IPS-18a (cell line): ENCODE results near the gene MEIOB.

ENCODE experiments used
- H3K27ac ChIP-seq: one replicate; pipeline ENCODE4 v1.5.1; 2013; ENCODE audit warnings: low read length
- H3K27me3 ChIP-seq: one replicate; pipeline ENCODE4 v1.6.1; 2013; ENCODE audit warnings: mild to moderate bottlenecking, low read length; ENCODE audit not compliant: control insufficient read depth, insufficient read depth
- H3K36me3 ChIP-seq: one replicate; pipeline ENCODE4 v1.6.1; 2013; ENCODE audit warnings: low read depth, low read length; ENCODE audit not compliant: control insufficient read depth
- H3K4me1 ChIP-seq: one replicate; pipeline ENCODE4 v1.6.1; 2013; ENCODE audit warnings: low read depth, low read length; ENCODE audit not compliant: control insufficient read depth
- H3K4me3 ChIP-seq: one replicate; pipeline ENCODE4 v1.5.1; 2013; ENCODE audit warnings: low read length
- H3K9ac ChIP-seq: one replicate; pipeline ENCODE4 v1.6.1; 2013; ENCODE audit warnings: mild to moderate bottlenecking, low read length, moderate library complexity
- H3K9me3 ChIP-seq: one replicate; pipeline ENCODE4 v1.6.1; 2013; ENCODE audit warnings: low read depth, low read length; ENCODE audit not compliant: control insufficient read depth

Gene MEIOB

GRCh38 chr16:1822801-1823200 is 49.2 kb downstream of the MEIOB start:
- H3K9me3 ChIP-seq: no peaks in the 10 kb centered on the region
- no peak overlapping the region for H3K9ac ChIP-seq
- no peaks in the 10 kb centered on the region for H3K36me3 ChIP-seq
- no peak overlapping the region for H3K4me3 ChIP-seq
- no peaks in the 10 kb centered on the region for H3K4me1 ChIP-seq
- H3K27me3 ChIP-seq: no peaks in the 10 kb centered on the region
- H3K27ac ChIP-seq: no peak overlapping the region

- Histone ChIP-seq H3K27ac (no peak overlapping the region), H3K9me3 (no peaks in the 10 kb centered on the region), H3K4me3 (no peak overlapping the region), H3K9ac (no peak overlapping the region), H3K27me3 (no peaks in the 10 kb centered on the region), H3K4me1 (no peaks in the 10 kb centered on the region), H3K36me3 (no peaks in the 10 kb centered on the region)
Observed at GRCh38 chr16:1821861-1822611, 49.9 kb downstream of the MEIOB start.

- Histone ChIP-seq H3K9me3 (no peaks in the 10 kb centered on the region), H3K4me1 (no peaks in the 10 kb centered on the region), H3K27me3 (no peaks in the 10 kb centered on the region), H3K27ac (no peak overlapping the region), H3K36me3 (no peaks in the 10 kb centered on the region), H3K4me3 (no peak overlapping the region), H3K9ac (no peak overlapping the region)
Observed at GRCh38 chr16:1820946-1821290, 51.0 kb downstream of the MEIOB start.

- Histone ChIP-seq H3K4me3 (no peak overlapping the region), H3K9me3 (no peaks in the 10 kb centered on the region), H3K27me3 (no peaks in the 10 kb centered on the region), H3K36me3 (no peaks in the 10 kb centered on the region), H3K4me1 (no peaks in the 10 kb centered on the region), H3K9ac (no peak overlapping the region), H3K27ac (no peak overlapping the region)
Observed at GRCh38 chr16:1820096-1820945, 51.6 kb downstream of the MEIOB start.

- no peaks in the 10 kb centered on the region for H3K9me3 ChIP-seq
- H3K27me3 ChIP-seq: no peaks in the 10 kb centered on the region
- H3K4me1 ChIP-seq: no peaks in the 10 kb centered on the region
- no peak overlapping the region for H3K27ac ChIP-seq
- H3K36me3 ChIP-seq: no peaks in the 10 kb centered on the region
- no peak overlapping the region for H3K4me3 ChIP-seq
- no peak overlapping the region for H3K9ac ChIP-seq
Observed at GRCh38 chr16:1819611-1820010, 52.4 kb downstream of the MEIOB start.

- Histone ChIP-seq H3K27me3 (no peaks in the 10 kb centered on the region), H3K9ac (no peak overlapping the region)
Observed at GRCh38 chr16:1818873-1819525, 53.0 kb downstream of the MEIOB start.

GRCh38 chr16:1818204-1818872 is 53.6 kb downstream of the MEIOB start:
- no peak overlapping the region for H3K4me3 ChIP-seq
- H3K27me3 ChIP-seq: no peaks in the 10 kb centered on the region
- no peaks in the 10 kb centered on the region for H3K9me3 ChIP-seq
- H3K27ac ChIP-seq: no peak overlapping the region
- no peaks in the 10 kb centered on the region for H3K36me3 ChIP-seq
- H3K9ac ChIP-seq: no peak overlapping the region
- no peaks in the 10 kb centered on the region for H3K4me1 ChIP-seq

More at GRCh38 chr16:1818873-1819525, 53.0 kb downstream of the MEIOB start:
- no peaks in the 10 kb centered on the region for H3K36me3 ChIP-seq
- no peak overlapping the region for H3K27ac ChIP-seq
- no peak overlapping the region for H3K4me3 ChIP-seq
- no peaks in the 10 kb centered on the region for H3K4me1 ChIP-seq
- H3K9me3 ChIP-seq: no peaks in the 10 kb centered on the region

GRCh38 chr16:1817716-1818115 is 54.2 kb downstream of the MEIOB start:
- Histone ChIP-seq H3K27me3 (no peaks in the 10 kb centered on the region), H3K4me1 (no peaks in the 10 kb centered on the region), H3K9ac (no peak overlapping the region), H3K9me3 (no peaks in the 10 kb centered on the region), H3K4me3 (no peak overlapping the region), H3K36me3 (no peaks in the 10 kb centered on the region), H3K27ac (no peak overlapping the region)

GRCh38 chr16:1817276-1817589 is 54.7 kb downstream of the MEIOB start:
- no peak overlapping the region for H3K4me3 ChIP-seq
- H3K9ac ChIP-seq: no peak overlapping the region
- no peak overlapping the region for H3K27ac ChIP-seq
- no peaks in the 10 kb centered on the region for H3K9me3 ChIP-seq
- no peaks in the 10 kb centered on the region for H3K4me1 ChIP-seq
- H3K27me3 ChIP-seq: no peaks in the 10 kb centered on the region
- no peaks in the 10 kb centered on the region for H3K36me3 ChIP-seq

- no peaks in the 10 kb centered on the region for H3K9me3 ChIP-seq
- no peak overlapping the region for H3K4me3 ChIP-seq
- H3K36me3 ChIP-seq: no peaks in the 10 kb centered on the region
- no peak overlapping the region for H3K9ac ChIP-seq
- H3K27me3 ChIP-seq: no peaks in the 10 kb centered on the region
- no peaks in the 10 kb centered on the region for H3K4me1 ChIP-seq
- H3K27ac ChIP-seq: no peak overlapping the region
Observed at GRCh38 chr16:1816396-1817275, 55.3 kb downstream of the MEIOB start.

GRCh38 chr16:1815461-1815860 is 56.5 kb downstream of the MEIOB start:
- Histone ChIP-seq H3K9ac (no peak overlapping the region), H3K27ac (no peak overlapping the region), H3K4me1 (no peaks in the 10 kb centered on the region), H3K36me3 (no peaks in the 10 kb centered on the region), H3K4me3 (no peak overlapping the region), H3K27me3 (no peaks in the 10 kb centered on the region), H3K9me3 (no peaks in the 10 kb centered on the region)
